ENCODE data around the gene AVP.

GRCh38 chr20:3047486-3048419 is 36.8 kb downstream of the AVP start:
- no peak for TF ChIP-seq ETV1 (tag; conservative IDR thresholded peaks at IDR 0.05; ENCODE audit: low read depth)
- TF ChIP-seq HMG20B (CRISPR knock-in tag; IDR thresholded peaks at IDR 0.05), result no peak
- no peak for TF ChIP-seq ATF3 (IDR thresholded peaks at IDR 0.05)
- TF ChIP-seq ATF3 (CRISPR knock-in tag; conservative IDR thresholded peaks at IDR 0.05), result no peak

All from K562 (cell line).